K562 (cell line): ENCODE results near the gene TMPRSS6. TPM values are rescaled to one million over a fixed set of nuclear protein-coding genes. Genes with fewer than 3 reads are reported as not detected.
A peak's percentile ranks its signal among the peaks of the same experiment; 100 is the strongest.

Experiments
- ATAC-seq: fragments of 200-7000 bp; cut with Tn5 transposase; 3 replicates; pipeline ENCODE4 v1.9.1; 2020; ENCODE audit warnings: moderate library complexity
- BruUV-seq: library from RNA; stranded (reverse); fragments of 400-500 nt; replicated peaks from 2 replicates; lab custom pipeline; 2021; lab: Mats Ljungman, UMichigan
- CTCF ChIA-PET: fragments of 300-600 bp; formaldehyde crosslinking; extraction: SDS; loops from one replicate; lab custom pipeline; 2021; ENCODE audit warnings: low intra/inter-chr PET ratio; lab: Yijun Ruan, JAX
- POLR2A ChIA-PET: fragments of 300-600, 350-650 bp; sonication (Branson Sonifier 250); formaldehyde crosslinking; extraction: SDS; loops from one replicate; lab custom pipeline; 2021; ENCODE audit warnings: antibody characterized with exemption, inconsistent platforms; lab: Yijun Ruan, JAX
- DNase-seq, 4 experiments: peaks; one replicate each; pipeline versions ENCODE4 v3.0.0 to v3.0.0-alpha.2; 2011 to 2018; ENCODE audit warnings: low spot score in 3 of 4, mixed read lengths in 3 of 4; ENCODE audit errors: extremely low read depth in 1 of 4
- FAIRE-seq: peaks from 2 replicates; lab custom pipeline; 2011; peaks lifted over from hg19 to GRCh38; lab: Jason Lieb, UNC
- H2AFZ ChIP-seq: 2 replicates; pipeline ENCODE4 v1.6.0; 2011; ENCODE audit warnings: low read depth, low read length, control low read depth, inconsistent platforms
- H3K27ac ChIP-seq: fragments of 200-600 bp; 3 replicates; pipeline ENCODE4 v1.8.0; 2011; ENCODE audit warnings: low read depth, mild to moderate bottlenecking, control low read depth, inconsistent platforms, low read length, moderate library complexity, mixed read lengths; ENCODE audit errors: extremely low read depth
- H3K27me3 ChIP-seq, 2 experiments: fragments of 300-600 bp in 1 of 2; 2 replicates in 1 of 2; 3 replicates in 1 of 2; pipeline versions ENCODE4 v1.6.0 to v1.8.0; 2011; ENCODE audit warnings: inconsistent platforms in 2 of 2, low read length in 2 of 2, mild to moderate bottlenecking in 1 of 2, mixed read lengths in 1 of 2, moderate library complexity in 1 of 2; ENCODE audit not compliant: control insufficient read depth in 2 of 2, insufficient read depth in 2 of 2
- H3K36me3 ChIP-seq: fragments of 300-600 bp; 3 replicates; pipeline ENCODE4 v1.8.0; 2011; ENCODE audit warnings: mild to moderate bottlenecking, low read length, inconsistent platforms; ENCODE audit not compliant: control insufficient read depth, insufficient read depth
- H3K4me1 ChIP-seq, 2 experiments: fragments of 200-600 bp in 1 of 2; replicated peaks in 1 of 2; 2 replicates in 1 of 2; 3 replicates in 1 of 2; pipeline versions ENCODE4 v1.5.1 to v1.8.0; 2011; ENCODE audit warnings: inconsistent platforms in 2 of 2, low read length in 2 of 2, mild to moderate bottlenecking in 1 of 2, mixed read lengths in 1 of 2, moderate library complexity in 1 of 2; ENCODE audit not compliant: control insufficient read depth in 2 of 2, insufficient read depth in 2 of 2
- H3K4me2 ChIP-seq: 2 replicates; pipeline ENCODE4 v1.6.1; 2011; ENCODE audit warnings: low read length, control low read depth, inconsistent platforms, mixed read lengths; ENCODE audit not compliant: insufficient read depth
- H3K4me3 ChIP-seq: fragments of 200-600 bp; sonication (generic), shearing (Covaris generic); 2 replicates; pipeline ENCODE4 v1.5.1; 2016; ENCODE audit warnings: control low read depth, inconsistent platforms
- H3K79me2 ChIP-seq: fragments of 200-600 bp; 3 replicates; pipeline ENCODE4 v1.8.0; 2011; ENCODE audit warnings: low read length, inconsistent platforms; ENCODE audit not compliant: control insufficient read depth, insufficient read depth
- H3K9ac ChIP-seq, 2 experiments: 2 replicates each; pipeline versions ENCODE4 v1.6.0 to v1.6.1; 2011; ENCODE audit warnings: low read depth in 2 of 2, low read length in 2 of 2, control low read depth in 1 of 2, inconsistent platforms in 1 of 2, mild to moderate bottlenecking in 1 of 2, mixed read lengths in 1 of 2; ENCODE audit not compliant: insufficient read depth in 1 of 2
- H3K9me1 ChIP-seq: one replicate; pipeline ENCODE4 v1.6.0; 2011; ENCODE audit warnings: inconsistent platforms, mild to moderate bottlenecking, low read length, moderate library complexity; ENCODE audit not compliant: control insufficient read depth, insufficient read depth
- H3K9me3 ChIP-seq: replicated peaks from 2 replicates; pipeline ENCODE4 v1.5.1; 2011; ENCODE audit warnings: low read depth, low read length, inconsistent platforms; ENCODE audit not compliant: control insufficient read depth, insufficient read depth
- H4K20me1 ChIP-seq: replicated peaks from 2 replicates; pipeline ENCODE4 v1.6.1; 2011; ENCODE audit warnings: low read length, inconsistent platforms, mixed read lengths; ENCODE audit not compliant: control insufficient read depth, insufficient read depth
- ARID2 ChIP-seq: fragments of 450-650 bp; IDR thresholded peaks from 2 replicates; pipeline ENCODE4 v1.6.1; 2017; ENCODE audit warnings: antibody characterized with exemption, mild to moderate bottlenecking
- BRCA1 ChIP-seq, 2 experiments: fragments of 450-650 bp in 1 of 2; sonication (generic) in 1 of 2; formaldehyde crosslinking in 1 of 2; IDR thresholded peaks; 2 replicates each; pipeline versions ENCODE4 v1.5.0 to v1.6.1; 2017 to 2020; ENCODE audit warnings: mild to moderate bottlenecking in 1 of 2, missing genetic modification reagents in 1 of 2
- ELF1 ChIP-seq: fragments of 200-800 bp; sonication (Bioruptor generic); IDR thresholded peaks from 2 replicates; pipeline ENCODE4 v1.6.1; 2016; ENCODE audit warnings: missing genetic modification characterization, missing compliant biosample characterization
- GTF2B ChIP-seq: IDR thresholded peaks from 2 replicates; pipeline ENCODE4 v1.6.1; 2011; ENCODE audit not compliant: insufficient read length; ENCODE audit errors: extremely low read depth
- NFIC ChIP-seq: fragments of 450-650 bp; IDR thresholded peaks from 2 replicates; pipeline ENCODE4 v1.6.1; 2017; ENCODE audit warnings: mild to moderate bottlenecking, inconsistent platforms
- NR2C1 ChIP-seq, 2 experiments: fragments of 450-650 bp; IDR thresholded peaks; 2 replicates each; pipeline ENCODE4 v1.6.1; 2017; ENCODE audit warnings: mild to moderate bottlenecking in 2 of 2, antibody characterized with exemption in 1 of 2, inconsistent platforms in 1 of 2, missing compliant biosample characterization in 1 of 2, missing genetic modification characterization in 1 of 2
- PHF21A ChIP-seq: fragments of 450-650 bp; IDR thresholded peaks from 2 replicates; pipeline ENCODE4 v1.6.1; 2017; ENCODE audit warnings: low read depth, borderline replicate concordance
- SETDB1 ChIP-seq: IDR thresholded peaks from one replicate; pipeline ENCODE4 v1.6.1; 2012; ENCODE audit warnings: low read length, control low read depth, inconsistent platforms
- XRCC4 ChIP-seq: IDR thresholded peaks from one replicate; pipeline ENCODE4 v1.6.1; 2011; ENCODE audit not compliant: insufficient read depth, insufficient read length; ENCODE audit errors: extremely low read depth
- ZEB2 ChIP-seq: fragments of 450-650 bp; IDR thresholded peaks from 2 replicates; pipeline ENCODE4 v1.6.1; 2016
- ZNF384 ChIP-seq: IDR thresholded peaks from 2 replicates; pipeline ENCODE4 v1.6.1; 2012; ENCODE audit warnings: low read depth, low read length, improper control_type of control experiment
- ZNF589 ChIP-seq: fragments of 200-800 bp; sonication (Bioruptor generic); IDR thresholded peaks from 2 replicates; pipeline ENCODE4 v1.6.1; 2016; ENCODE audit warnings: low read depth, missing genetic modification characterization, missing compliant biosample characterization
- WGBS: fragments of 100-300 bp; shearing (Covaris generic); methylation state at CpG from one replicate; pipeline ENCODE4 v1.1.6; 2016; ENCODE audit warnings: low coverage, mixed read lengths; ENCODE audit not compliant: insufficient coverage; ENCODE audit errors: missing lambda C conversion rate; 5-methylcytosine and 5-hydroxymethylcytosine counted together
- in situ Hi-C: fragments of 300-500 bp; cut with MboI; formaldehyde crosslinking; loops from 4 replicates; pipeline ENCODE4 v1.15.0; 2018; ENCODE audit warnings: inconsistent platforms, mixed read lengths
- intact Hi-C: fragments of 100-400 bp; cut with micrococcal nuclease; formaldehyde crosslinking; loops from 2 replicates; pipeline ENCODE4 v1.14.2; 2022
- polyA plus RNA-seq, 8 experiments: library from polyadenylated mRNA; depleted of rRNA in 4 of 8; stranded (reverse) in 5 of 8; unstranded in 3 of 8; fragments of >200 nt; fragmentation: Nextera tagmentation in 2 of 8; fragmentation: Illumina TruSeq in 1 of 8; extraction: Ambion mirVana in 2 of 8; extraction: Trizol in 1 of 8; gene quantifications; 2 replicates each; pipeline versions ENCODE4 v1.2.1 to v1.2.3, GENCODE V29; 2011 to 2014; ENCODE audit warnings: inconsistent platforms in 1 of 8, missing spikeins in 1 of 8
- total RNA-seq, 7 experiments: library from RNA; depleted of rRNA in 6 of 7; stranded (reverse); fragments of >200 nt in 6 of 7; fragmentation: Illumina TruSeq in 2 of 7; extraction: Trizol in 2 of 7; gene quantifications; 2 replicates each; pipeline versions ENCODE4 v1.2.1 to v1.2.3, GENCODE V29; 2011 to 2021; ENCODE audit warnings: low replicate concordance in 1 of 7
- TF ChIP-seq, protein P1 (sequence below), 3 experiments: fragments of 200-800 bp in 1 of 3; fragments of 250-450 bp in 1 of 3; fragments of 450-650 bp in 1 of 3; sonication (Bioruptor Pico) in 1 of 3; sonication (Bioruptor generic) in 1 of 3; formaldehyde crosslinking in 1 of 3; IDR thresholded peaks; 2 replicates each; pipeline versions ENCODE4 v1.6.1 to v1.8.0; 2016 to 2022; ENCODE audit warnings: mild to moderate bottlenecking in 2 of 3, missing genetic modification characterization in 2 of 3, missing compliant biosample characterization in 1 of 3, moderate library complexity in 1 of 3
- TF ChIP-seq, protein P2 (sequence below): fragments of 450-650 bp; formaldehyde crosslinking; IDR thresholded peaks from 2 replicates; pipeline ENCODE4 v1.4.0; 2020; ENCODE audit warnings: mild to moderate bottlenecking, moderate library complexity
- TF ChIP-seq, protein P3 (sequence below), 3 experiments: IDR thresholded peaks in 2 of 3; conservative IDR thresholded peaks in 1 of 3; 2 replicates each; pipeline ENCODE4 v1.5.1; 2011 to 2012; ENCODE audit warnings: low read length in 3 of 3, mild to moderate bottlenecking in 3 of 3, control low read depth in 2 of 3, improper control_type of control experiment in 1 of 3, inconsistent platforms in 1 of 3, low read depth in 1 of 3, mixed read lengths in 1 of 3, moderate library complexity in 1 of 3; ENCODE audit not compliant: insufficient read depth in 2 of 3

TMPRSS6 gene
- total and polyA plus RNA-seq, 9 of the 15 experiments (the other 6 are each of a cell fraction or from before 2014, with no cell fraction given), result 0.03 TPM; not detected in 8

DNA sequence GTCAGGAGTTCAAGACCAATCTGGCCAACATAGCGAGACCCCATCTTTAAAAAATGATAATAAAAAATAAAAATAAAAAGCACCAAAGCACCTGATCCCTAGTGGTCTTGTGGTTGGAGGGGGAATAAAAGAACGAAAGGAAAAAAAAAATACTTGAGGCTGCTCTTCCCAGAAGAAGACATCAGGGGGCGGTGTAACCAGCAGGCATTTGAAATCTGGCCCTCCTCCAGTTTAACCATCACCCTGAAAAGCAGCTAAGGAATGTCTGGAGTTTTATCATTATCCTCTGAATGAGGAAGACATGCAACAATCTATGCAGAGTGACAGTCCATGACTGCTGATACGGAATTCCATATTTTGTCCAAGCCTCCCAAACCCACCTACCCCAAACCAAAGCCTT, 63.6 kb downstream of the TMPRSS6 start:
- WGBS, result 3% methylated on average over 4 of the region's 4 CpGs
- Histone ChIP-seq H3K36me3 (no peaks in the 10 kb centered on the region), H3K79me2 (no peaks in the 10 kb centered on the region), H3K27me3 (peaks cover 0 to 3% of the 10 kb centered on the region in 2 experiments; a peak in 1 of 5 replicates), H2AFZ (no peak overlapping the region), H3K4me2 (no peak overlapping the region), H3K27ac (no peak overlapping the region), H3K4me1 (peaks cover 0 to 7% of the 10 kb centered on the region in 2 experiments; a peak in 2 of 5 replicates), H3K9me3 (no peaks in the 10 kb centered on the region), H3K4me3 (no peak overlapping the region), H3K9ac (no peak overlapping the region), H3K9me1 (no peaks in the 10 kb centered on the region), H4K20me1 (no peaks in the 10 kb centered on the region)
- no peak for ATAC-seq
- in situ Hi-C loops, result no loop called here
- POLR2A ChIA-PET, result no interaction called here
- intact Hi-C loops, result loop anchor here (10.0 kb wide), 2 partner anchors 171 to 261 kb away; no protein-coding TSS in a partner anchor
- no TSS peak for BruUV-seq
- CTCF ChIA-PET, result no interaction called here
- peak in 3 of 4 experiments; percentile 31 to 37 (median 31) for DNase-seq
- no peak for FAIRE-seq
- TF ChIP-seq ARID2 (no peak), ZEB2 (no peak), ELF1 (tag) (no peak), ZNF384 (peak; percentile 59), NR2C1 (IDR thresholded peaks at IDR 0.05) (no peak), NR2C1 (tag; IDR thresholded peaks at IDR 0.05) (no peak), XRCC4 (no peak), NFIC (peak; percentile 69), PHF21A (no peak), SETDB1 (no peak), ZNF589 (CRISPR knock-in tag) (no peak), GTF2B (no peak), BRCA1 (IDR thresholded peaks at IDR 0.05) (no peak), BRCA1 (CRISPR knock-in tag; IDR thresholded peaks at IDR 0.05) (no peak)
- TF ChIP-seq, protein P1, sequence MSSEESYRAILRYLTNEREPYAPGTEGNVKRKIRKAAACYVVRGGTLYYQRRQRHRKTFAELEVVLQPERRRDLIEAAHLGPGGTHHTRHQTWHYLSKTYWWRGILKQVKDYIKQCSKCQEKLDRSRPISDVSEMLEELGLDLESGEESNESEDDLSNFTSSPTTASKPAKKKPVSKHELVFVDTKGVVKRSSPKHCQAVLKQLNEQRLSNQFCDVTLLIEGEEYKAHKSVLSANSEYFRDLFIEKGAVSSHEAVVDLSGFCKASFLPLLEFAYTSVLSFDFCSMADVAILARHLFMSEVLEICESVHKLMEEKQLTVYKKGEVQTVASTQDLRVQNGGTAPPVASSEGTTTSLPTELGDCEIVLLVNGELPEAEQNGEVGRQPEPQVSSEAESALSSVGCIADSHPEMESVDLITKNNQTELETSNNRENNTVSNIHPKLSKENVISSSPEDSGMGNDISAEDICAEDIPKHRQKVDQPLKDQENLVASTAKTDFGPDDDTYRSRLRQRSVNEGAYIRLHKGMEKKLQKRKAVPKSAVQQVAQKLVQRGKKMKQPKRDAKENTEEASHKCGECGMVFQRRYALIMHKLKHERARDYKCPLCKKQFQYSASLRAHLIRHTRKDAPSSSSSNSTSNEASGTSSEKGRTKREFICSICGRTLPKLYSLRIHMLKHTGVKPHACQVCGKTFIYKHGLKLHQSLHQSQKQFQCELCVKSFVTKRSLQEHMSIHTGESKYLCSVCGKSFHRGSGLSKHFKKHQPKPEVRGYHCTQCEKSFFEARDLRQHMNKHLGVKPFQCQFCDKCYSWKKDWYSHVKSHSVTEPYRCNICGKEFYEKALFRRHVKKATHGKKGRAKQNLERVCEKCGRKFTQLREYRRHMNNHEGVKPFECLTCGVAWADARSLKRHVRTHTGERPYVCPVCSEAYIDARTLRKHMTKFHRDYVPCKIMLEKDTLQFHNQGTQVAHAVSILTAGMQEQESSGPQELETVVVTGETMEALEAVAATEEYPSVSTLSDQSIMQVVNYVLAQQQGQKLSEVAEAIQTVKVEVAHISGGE (CRISPR knock-in tag; IDR thresholded peaks at IDR 0.05), result no peak
- TF ChIP-seq, protein P2, sequence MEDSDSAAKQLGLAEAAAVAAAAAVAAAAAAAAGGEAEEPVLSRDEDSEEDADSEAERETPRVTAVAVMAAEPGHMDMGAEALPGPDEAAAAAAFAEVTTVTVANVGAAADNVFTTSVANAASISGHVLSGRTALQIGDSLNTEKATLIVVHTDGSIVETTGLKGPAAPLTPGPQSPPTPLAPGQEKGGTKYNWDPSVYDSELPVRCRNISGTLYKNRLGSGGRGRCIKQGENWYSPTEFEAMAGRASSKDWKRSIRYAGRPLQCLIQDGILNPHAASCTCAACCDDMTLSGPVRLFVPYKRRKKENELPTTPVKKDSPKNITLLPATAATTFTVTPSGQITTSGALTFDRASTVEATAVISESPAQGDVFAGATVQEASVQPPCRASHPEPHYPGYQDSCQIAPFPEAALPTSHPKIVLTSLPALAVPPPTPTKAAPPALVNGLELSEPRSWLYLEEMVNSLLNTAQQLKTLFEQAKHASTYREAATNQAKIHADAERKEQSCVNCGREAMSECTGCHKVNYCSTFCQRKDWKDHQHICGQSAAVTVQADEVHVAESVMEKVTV (CRISPR knock-in tag), result no peak
- TF ChIP-seq, protein P3, sequence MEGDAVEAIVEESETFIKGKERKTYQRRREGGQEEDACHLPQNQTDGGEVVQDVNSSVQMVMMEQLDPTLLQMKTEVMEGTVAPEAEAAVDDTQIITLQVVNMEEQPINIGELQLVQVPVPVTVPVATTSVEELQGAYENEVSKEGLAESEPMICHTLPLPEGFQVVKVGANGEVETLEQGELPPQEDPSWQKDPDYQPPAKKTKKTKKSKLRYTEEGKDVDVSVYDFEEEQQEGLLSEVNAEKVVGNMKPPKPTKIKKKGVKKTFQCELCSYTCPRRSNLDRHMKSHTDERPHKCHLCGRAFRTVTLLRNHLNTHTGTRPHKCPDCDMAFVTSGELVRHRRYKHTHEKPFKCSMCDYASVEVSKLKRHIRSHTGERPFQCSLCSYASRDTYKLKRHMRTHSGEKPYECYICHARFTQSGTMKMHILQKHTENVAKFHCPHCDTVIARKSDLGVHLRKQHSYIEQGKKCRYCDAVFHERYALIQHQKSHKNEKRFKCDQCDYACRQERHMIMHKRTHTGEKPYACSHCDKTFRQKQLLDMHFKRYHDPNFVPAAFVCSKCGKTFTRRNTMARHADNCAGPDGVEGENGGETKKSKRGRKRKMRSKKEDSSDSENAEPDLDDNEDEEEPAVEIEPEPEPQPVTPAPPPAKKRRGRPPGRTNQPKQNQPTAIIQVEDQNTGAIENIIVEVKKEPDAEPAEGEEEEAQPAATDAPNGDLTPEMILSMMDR (IDR thresholded peaks at IDR 0.05 in 2 of 3, conservative IDR thresholded peaks at IDR 0.05 in 1 of 3; ENCODE audit: insufficient read depth in 2 of 3, low read depth in 1 of 3, low read length in 3 of 3), result peak; percentile 49 to 64 (median 58)
